Measurements from ENCODE around the gene PALLD. TPM values are rescaled to one million over a fixed set of nuclear protein-coding genes. Genes with fewer than 3 reads are reported as not detected.

The PALLD gene
- total and polyA plus RNA-seq, 2 donors (not counting 3 experiments of a cell fraction or from before 2014, with no cell fraction given): 13.4 to 48.2 TPM

- H3K4me3 ChIP-seq (replicated peaks in 1 of 3; ENCODE audit: insufficient read depth in 1 of 3, low read depth in 1 of 3, low read length in 3 of 3): peak overlapping the region in 1 of 3 experiments; percentile 52
- FAIRE-seq (no peak), DNase-seq (ENCODE audit: low read depth, low spot score) (no peak)
- H3K27ac ChIP-seq (ENCODE audit: insufficient read depth, low read depth, low read length): no peak overlapping the region
- ChIA-PET CTCF (no interaction called here), POLR2A (no interaction called here)
- no peaks in the 10 kb centered on the region for H3K36me3 ChIP-seq (ENCODE audit: control insufficient read depth in 2 of 2, extremely low read depth in 1 of 2, insufficient read depth in 2 of 2, low read length in 2 of 2)
- no peaks in the 10 kb centered on the region for H4K20me1 ChIP-seq (replicated peaks; ENCODE audit: control insufficient read depth, extremely low read depth, insufficient read depth, low read length)
- no peaks in the 10 kb centered on the region for H3K9me3 ChIP-seq (replicated peaks; ENCODE audit: control insufficient read depth, insufficient read depth, low read length)
- peaks cover 14% of the 10 kb centered on the region for H3K4me1 ChIP-seq (ENCODE audit: control insufficient read depth, extremely low read depth, insufficient read depth, low read length)
- no peak overlapping the region for H3K9ac ChIP-seq (replicated peaks; ENCODE audit: extremely low read depth, insufficient read depth, low read length)
- H3K4me2 ChIP-seq (ENCODE audit: insufficient read depth, low read length): peak overlapping the region; percentile 83
- dilution Hi-C loops (cut with MboI; ENCODE audit: extremely low pct_ligation_motif_present, low sequenced_read_pairs): no loop called here
- BruUV-seq (replicated peaks): no TSS peak
- intact Hi-C loops (cut with micrococcal nuclease): loop anchor here (5.0 kb wide), 1 partner anchor 45 kb away; no protein-coding TSS in a partner anchor
- H3K27me3 ChIP-seq (ENCODE audit: control insufficient read depth in 2 of 2, insufficient read depth in 2 of 2, low read length in 2 of 2): no peaks in the 10 kb centered on the region
- TF ChIP-seq MYC (IDR thresholded peaks at IDR 0.05; ENCODE audit: low read depth, low read length) (no peak), CTCF (IDR thresholded peaks at IDR 0.05; ENCODE audit: extremely low read depth in 1 of 2, insufficient read depth in 1 of 2, low read depth in 1 of 2, low read length in 2 of 2) (no peak), MAX (IDR thresholded peaks at IDR 0.05; ENCODE audit: insufficient read depth, insufficient read length) (no peak), JUN (IDR thresholded peaks at IDR 0.05; ENCODE audit: borderline replicate concordance, insufficient read depth, insufficient read length, low read depth) (no peak), FOS (IDR thresholded peaks at IDR 0.05; ENCODE audit: borderline replicate concordance, insufficient read depth, low read length) (no peak), GATA2 (IDR thresholded peaks at IDR 0.05; ENCODE audit: insufficient read depth, insufficient read length, low read depth, low read length) (no peak), POLR2A (IDR thresholded peaks at IDR 0.05; ENCODE audit: low read depth, low read length) (no peak), POLR2AphosphoS5 (IDR thresholded peaks at IDR 0.05; ENCODE audit: insufficient read depth, low read depth, low read length) (no peak), EZH2 (IDR thresholded peaks at IDR 0.05; ENCODE audit: borderline replicate concordance, low read depth, low read length, severe bottlenecking) (no peak)
- no peaks in the 10 kb centered on the region for H3K79me2 ChIP-seq (ENCODE audit: control insufficient read depth, insufficient read depth, low read length)
- H3K9me1 ChIP-seq (replicated peaks; ENCODE audit: control insufficient read depth, extremely low read depth, insufficient read depth, low read length): no peaks in the 10 kb centered on the region
- H2AFZ ChIP-seq (ENCODE audit: low read depth, low read length): peak overlapping the region; percentile 79
Observed at GRCh38 chr4:168722391-168722790, 225.5 kb downstream of the PALLD start.

All from endothelial cell of umbilical vein (primary cell).